SK-N-SH treated with all-trans-retinoic acid at 6 μM for 48 hours (cell line): ENCODE results near the gene ZNF384.

ENCODE experiments used
- ISL1 ChIP-seq: fragments of 250-450 bp; sonication (Bioruptor Pico); IDR thresholded peaks from 2 replicates; pipeline ENCODE4 v2.1.2; 2022; ENCODE audit warnings: mild to moderate bottlenecking, moderate library complexity
- SNAI2 ChIP-seq: fragments of 250-450 bp; sonication (Bioruptor Pico); IDR thresholded peaks from 2 replicates; pipeline ENCODE4 v1.5.0; 2020; ENCODE audit warnings: mild to moderate bottlenecking, moderate library complexity

GRCh38 chr12:6630736-6631135 lies 58.4 kb downstream of the ZNF384 start:
- no peak for TF ChIP-seq SNAI2 (CRISPR knock-in tag)
- no peak for TF ChIP-seq ISL1 (CRISPR knock-in tag)
